GM12878 (cell line): ENCODE data around the gene EGFR. TPM values are rescaled to one million over a fixed set of nuclear protein-coding genes. Genes with fewer than 3 reads are reported as not detected.

Experiments used
- ATAC-seq: fragments of 200-7000 bp; cut with Tn5 transposase; 3 replicates; pipeline ENCODE4 v1.9.1; 2020; ENCODE audit warnings: mild to moderate bottlenecking, moderate library complexity
- BruUV-seq: library from RNA; stranded (reverse); fragments of 400-500 nt; replicated peaks from 2 replicates; lab custom pipeline; 2021; lab: Mats Ljungman, UMichigan
- CTCF ChIA-PET: fragments of 300-600 bp; sonication (Branson Sonifier 250); formaldehyde crosslinking; extraction: SDS; loops from one replicate; lab custom pipeline; 2021; ENCODE audit warnings: inconsistent platforms; lab: Yijun Ruan, JAX
- POLR2A ChIA-PET: fragments of 350-600 bp; formaldehyde crosslinking; extraction: SDS; loops from one replicate; lab custom pipeline; 2021; ENCODE audit warnings: inconsistent platforms; lab: Charles Lee
- RAD21 ChIA-PET: fragments of 300-600 bp; sonication (Branson Sonifier 250); formaldehyde crosslinking; loops from one replicate; lab custom pipeline; 2023; ENCODE audit warnings: antibody characterized with exemption; ENCODE audit not compliant: unreplicated experiment; lab: Charles Lee
- SMC1A ChIA-PET: fragments of 300-600 bp; sonication (Branson Sonifier 250); formaldehyde crosslinking; loops from one replicate; lab custom pipeline; 2023; ENCODE audit not compliant: unreplicated experiment, uncharacterized antibody; lab: Charles Lee
- DNase-seq: peaks from one replicate; pipeline ENCODE4 v3.0.0-alpha.2; 2011; ENCODE audit warnings: low read depth, low spot score
- FAIRE-seq: peaks from 3 replicates; lab custom pipeline; 2011; peaks lifted over from hg19 to GRCh38; lab: Jason Lieb, UNC
- H2AFZ ChIP-seq: 2 replicates; pipeline ENCODE4 v1.6.0; 2011; ENCODE audit warnings: low read depth, low read length, control low read depth; ENCODE audit not compliant: control insufficient read depth
- H3K27ac ChIP-seq: 2 replicates; pipeline ENCODE4 v1.5.1; 2011; ENCODE audit warnings: control low read depth; ENCODE audit not compliant: control insufficient read depth, insufficient read depth
- H3K27me3 ChIP-seq, 2 experiments: replicated peaks in 1 of 2; 2 replicates each; pipeline versions ENCODE4 v1.6.0 to v1.6.1; 2011; ENCODE audit warnings: low read length in 1 of 2; ENCODE audit not compliant: control insufficient read depth in 2 of 2, insufficient read depth in 2 of 2
- H3K36me3 ChIP-seq, 2 experiments: 2 replicates each; pipeline ENCODE4 v1.5.1; 2011; ENCODE audit warnings: low read length in 1 of 2; ENCODE audit not compliant: control insufficient read depth in 2 of 2, insufficient read depth in 2 of 2
- H3K4me1 ChIP-seq: 2 replicates; pipeline ENCODE4 v1.6.1; 2011; ENCODE audit warnings: mild to moderate bottlenecking, low read length, moderate library complexity, mixed read lengths; ENCODE audit not compliant: control insufficient read depth, insufficient read depth
- H3K4me2 ChIP-seq: 2 replicates; pipeline ENCODE4 v1.6.0; 2011; ENCODE audit warnings: control low read depth; ENCODE audit not compliant: control insufficient read depth, insufficient read depth
- H3K4me3 ChIP-seq: fragments of 200-600 bp; sonication (generic); 2 replicates; pipeline ENCODE4 v1.5.1; 2016
- H3K79me2 ChIP-seq: 2 replicates; pipeline ENCODE4 v1.6.0; 2011; ENCODE audit warnings: low read length; ENCODE audit not compliant: control insufficient read depth, insufficient read depth
- H3K9ac ChIP-seq: 2 replicates; pipeline ENCODE4 v1.8.0; 2011; ENCODE audit warnings: low read length, control low read depth, mixed read lengths; ENCODE audit not compliant: control insufficient read depth, insufficient read depth
- H3K9me3 ChIP-seq: replicated peaks from 3 replicates; pipeline ENCODE4 v1.5.1; 2011; ENCODE audit warnings: mild to moderate bottlenecking, low read length; ENCODE audit not compliant: control insufficient read depth, insufficient read depth
- H4K20me1 ChIP-seq: 2 replicates; pipeline ENCODE4 v1.6.0; 2011; ENCODE audit not compliant: control insufficient read depth, insufficient read depth
- ATF7 ChIP-seq: fragments of 450-650 bp; IDR thresholded peaks from 2 replicates; pipeline ENCODE4 v1.6.1; 2016; ENCODE audit warnings: low read depth, mild to moderate bottlenecking
- BCLAF1 ChIP-seq: fragments of 450-650 bp; IDR thresholded peaks from 2 replicates; pipeline ENCODE4 v1.6.1; 2017; ENCODE audit warnings: antibody characterized with exemption, mild to moderate bottlenecking, moderate library complexity
- EZH2 ChIP-seq: IDR thresholded peaks from 2 replicates; pipeline ENCODE4 v1.6.1; 2012; ENCODE audit warnings: low read depth, mild to moderate bottlenecking, control low read depth, inconsistent platforms, low read length, borderline replicate concordance; ENCODE audit not compliant: control insufficient read depth
- NR2F1 ChIP-seq: fragments of 450-650 bp; conservative IDR thresholded peaks from 2 replicates; pipeline ENCODE4 v1.6.1; 2017; ENCODE audit warnings: mild to moderate bottlenecking
- STAT3 ChIP-seq: IDR thresholded peaks from 2 replicates; pipeline ENCODE4 v1.6.1; 2011; ENCODE audit warnings: low read depth, low read length, improper control_type of control experiment
- ZBTB33 ChIP-seq: fragments of 450-650 bp; IDR thresholded peaks from 2 replicates; pipeline ENCODE4 v1.6.1; 2017; ENCODE audit warnings: mild to moderate bottlenecking
- WGBS: methylation state at CpG from one replicate; pipeline ENCODE4 v1.1.6; 2016; ENCODE audit warnings: low lambda C conversion rate; ENCODE audit not compliant: insufficient replicate concordance, insufficient coverage; ENCODE audit errors: missing lambda C conversion rate; 5-methylcytosine and 5-hydroxymethylcytosine counted together
- in situ Hi-C: fragments of 300-500 bp; cut with MboI; formaldehyde crosslinking; loops from 9 replicates; pipeline ENCODE4 v1.14.3; 2018; ENCODE audit warnings: mixed read lengths
- intact Hi-C: fragments of 100-400 bp; cut with micrococcal nuclease; formaldehyde crosslinking; loops from one replicate; pipeline ENCODE4 v1.14.2; 2022; ENCODE audit not compliant: unreplicated experiment
- polyA plus RNA-seq, 11 experiments: library from polyadenylated mRNA; depleted of rRNA in 4 of 11; unstranded in 6 of 11; stranded (reverse) in 5 of 11; fragments of >200 nt; fragmentation: Nextera tagmentation in 4 of 11; fragmentation: Illumina TruSeq in 1 of 11; extraction: Ambion mirVana in 4 of 11; extraction: Trizol in 1 of 11; gene quantifications; 1 replicate in 1 of 11; 2 replicates in 10 of 11; pipeline versions ENCODE4 v1.2.1 to v1.2.3, GENCODE V29; 2011 to 2016; ENCODE audit warnings: inconsistent platforms in 2 of 11, missing spikeins in 2 of 11, low read depth in 1 of 11
- total RNA-seq, 4 experiments: library from RNA; depleted of rRNA in 3 of 4; stranded (reverse); fragments of >200 nt in 3 of 4; fragmentation: Illumina TruSeq in 1 of 4; extraction: Trizol in 1 of 4; gene quantifications; 2 replicates each; pipeline versions ENCODE4 v1.2.1 to v1.2.3, GENCODE V29; 2013 to 2021
- TF ChIP-seq, protein P1 (sequence below): fragments of 450-650 bp; IDR thresholded peaks from 2 replicates; pipeline ENCODE4 v1.6.1; 2017; ENCODE audit warnings: borderline replicate concordance

Gene EGFR
- total and polyA plus RNA-seq, 10 of the 15 experiments (the other 5 are each of a cell fraction or from before 2014, with no cell fraction given): 0.01 to 0.31 TPM; not detected in 8

DNA sequence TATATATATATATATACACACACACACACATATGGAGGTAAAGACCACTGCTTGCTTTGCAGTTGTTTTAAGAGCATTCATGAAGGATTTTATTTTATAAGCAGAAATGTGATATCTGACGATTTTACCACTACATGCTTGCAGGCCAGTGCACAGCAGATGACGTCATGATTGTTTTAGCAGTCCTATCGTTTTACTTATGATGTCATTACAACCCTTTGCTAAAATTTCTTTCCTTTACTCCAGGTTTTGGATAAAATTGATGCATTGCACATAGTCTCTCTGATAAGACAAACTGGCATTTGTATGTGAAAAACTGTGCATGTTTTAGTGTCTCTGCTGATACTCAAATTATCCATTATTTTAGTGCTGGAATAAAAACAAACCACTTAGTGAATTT lies 9.2 kb downstream of the EGFR start:
- no peaks in the 10 kb centered on the region for H3K4me1 ChIP-seq
- no peak overlapping the region for H3K4me3 ChIP-seq
- RAD21 ChIA-PET: no interaction called here
- no peaks in the 10 kb centered on the region for H3K79me2 ChIP-seq
- no peaks in the 10 kb centered on the region; a peak in 1 of 4 replicates for H3K27me3 ChIP-seq
- no peaks in the 10 kb centered on the region for H4K20me1 ChIP-seq
- intact Hi-C loops: no loop called here
- H3K9ac ChIP-seq: no peak overlapping the region
- DNase-seq (no peak), FAIRE-seq (no peak), ATAC-seq (no peak)
- H3K9me3 ChIP-seq: no peaks in the 10 kb centered on the region
- no peaks in the 10 kb centered on the region for H3K36me3 ChIP-seq
- TF ChIP-seq NR2F1 (no peak), ATF7 (peak; percentile 51)
- CTCF ChIA-PET: no interaction called here
- WGBS: 18% methylated on average over 3 of the region's 3 CpGs
- SMC1A ChIA-PET: no interaction called here
- no peak overlapping the region for H3K4me2 ChIP-seq
- no peak overlapping the region for H3K27ac ChIP-seq
- no peak overlapping the region for H2AFZ ChIP-seq
- BruUV-seq: no TSS peak
- POLR2A ChIA-PET: no interaction called here
- in situ Hi-C loops: no loop called here

DNA sequence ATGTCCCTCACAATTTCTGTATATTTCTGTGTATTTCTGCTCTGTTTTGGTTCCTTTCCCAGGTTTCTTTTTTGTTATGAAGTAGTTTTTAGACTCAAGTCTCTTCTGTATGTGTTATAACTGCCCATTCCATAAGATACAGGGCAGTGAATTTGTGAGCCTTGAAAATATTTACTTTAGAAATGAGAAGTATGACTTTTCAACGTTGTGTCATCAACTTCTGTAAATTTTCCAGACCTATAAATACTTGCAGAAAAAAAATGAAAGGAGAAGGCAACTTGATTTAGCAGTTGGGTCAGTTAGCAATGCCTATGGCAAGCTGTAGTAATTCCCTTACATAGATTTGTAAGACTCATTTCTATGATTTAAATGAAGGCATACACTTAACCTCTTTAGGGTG lies 11.5 kb downstream of the EGFR start:
- Histone ChIP-seq H3K4me1 (no peaks in the 10 kb centered on the region), H3K9ac (no peak overlapping the region), H3K27ac (no peak overlapping the region), H3K4me2 (no peak overlapping the region), H2AFZ (no peak overlapping the region), H3K27me3 (no peaks in the 10 kb centered on the region), H3K4me3 (no peak overlapping the region), H3K79me2 (no peaks in the 10 kb centered on the region), H3K36me3 (no peaks in the 10 kb centered on the region), H4K20me1 (no peaks in the 10 kb centered on the region), H3K9me3 (no peaks in the 10 kb centered on the region)
- ChIA-PET SMC1A (interaction anchor here (1.0 to 2.0 kb wide), 2 partner anchors 12 to 15 kb away, joined by 3 to 7 read pairs; no protein-coding TSS in a partner anchor), POLR2A (interaction anchor here (1.3 kb wide), 1 partner anchor 9 kb away, joined by 4 read pairs; no protein-coding TSS in a partner anchor), CTCF (interaction anchor here (0.6 to 1.3 kb wide), 3 partner anchors 9 to 1012 kb away, joined by 3 read pairs; no protein-coding TSS in a partner anchor), RAD21 (no interaction called here)
- in situ Hi-C loops (no loop called here), intact Hi-C loops (no loop called here)
- DNase-seq: no peak
- ATAC-seq: no peak
- FAIRE-seq: no peak
- 0% methylated on average over 1 of the region's 1 CpG for WGBS
- no TSS peak for BruUV-seq
- TF ChIP-seq STAT3 (no peak), BCLAF1 (no peak), ZBTB33 (no peak), EZH2 (no peak)
- TF ChIP-seq, protein P1, sequence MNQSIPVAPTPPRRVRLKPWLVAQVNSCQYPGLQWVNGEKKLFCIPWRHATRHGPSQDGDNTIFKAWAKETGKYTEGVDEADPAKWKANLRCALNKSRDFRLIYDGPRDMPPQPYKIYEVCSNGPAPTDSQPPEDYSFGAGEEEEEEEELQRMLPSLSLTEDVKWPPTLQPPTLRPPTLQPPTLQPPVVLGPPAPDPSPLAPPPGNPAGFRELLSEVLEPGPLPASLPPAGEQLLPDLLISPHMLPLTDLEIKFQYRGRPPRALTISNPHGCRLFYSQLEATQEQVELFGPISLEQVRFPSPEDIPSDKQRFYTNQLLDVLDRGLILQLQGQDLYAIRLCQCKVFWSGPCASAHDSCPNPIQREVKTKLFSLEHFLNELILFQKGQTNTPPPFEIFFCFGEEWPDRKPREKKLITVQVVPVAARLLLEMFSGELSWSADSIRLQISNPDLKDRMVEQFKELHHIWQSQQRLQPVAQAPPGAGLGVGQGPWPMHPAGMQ: no peak
- TF ChIP-seq, all 136 proteins: peak for 0
